Trophoblast cell (in vitro differentiated cells and primary cell): ENCODE data around the gene APOBEC3G.

Experiments used
- DNase-seq, 2 donors: peaks; one replicate each; pipeline ENCODE4 v3.0.0-alpha.2; 2016
- H2AFZ ChIP-seq: 2 replicates; pipeline ENCODE4 v1.6.1; 2013; ENCODE audit warnings: low read length, moderate library complexity, mild to moderate bottlenecking; ENCODE audit not compliant: insufficient read depth, poor library complexity
- H2AK5ac ChIP-seq: 2 replicates; pipeline ENCODE4 v1.6.1; 2013; ENCODE audit warnings: mild to moderate bottlenecking, low read length
- H2BK120ac ChIP-seq: 2 replicates; pipeline ENCODE4 v1.6.1; 2013; ENCODE audit warnings: low read length, mild to moderate bottlenecking, moderate library complexity; ENCODE audit not compliant: insufficient read depth, poor library complexity
- H2BK12ac ChIP-seq: 2 replicates; pipeline ENCODE4 v1.6.1; 2013; ENCODE audit warnings: mild to moderate bottlenecking, low read length, moderate library complexity
- H2BK5ac ChIP-seq: 2 replicates; pipeline ENCODE4 v1.6.1; 2013; ENCODE audit warnings: low read length, low read depth, moderate library complexity, mild to moderate bottlenecking; ENCODE audit not compliant: poor library complexity
- H3K14ac ChIP-seq: 2 replicates; pipeline ENCODE4 v1.6.1; 2013; ENCODE audit warnings: mild to moderate bottlenecking, low read length
- H3K18ac ChIP-seq: 2 replicates; pipeline ENCODE4 v1.6.1; 2013; ENCODE audit warnings: mild to moderate bottlenecking, low read length
- H3K23ac ChIP-seq: 2 replicates; pipeline ENCODE4 v1.6.1; 2013; ENCODE audit warnings: low read length
- H3K27ac ChIP-seq: 2 replicates; pipeline ENCODE4 v1.5.1; 2013; ENCODE audit warnings: low read depth, mild to moderate bottlenecking, inconsistent platforms, low read length, moderate library complexity
- H3K27me3 ChIP-seq: 2 replicates; pipeline ENCODE4 v1.6.1; 2013; ENCODE audit warnings: inconsistent platforms, mild to moderate bottlenecking, low read length, moderate library complexity; ENCODE audit not compliant: insufficient read depth
- H3K36me3 ChIP-seq, 2 experiments: 1 replicate in 1 of 2; 2 replicates in 1 of 2; pipeline ENCODE4 v1.6.1; 2013; ENCODE audit warnings: low read length in 2 of 2, mild to moderate bottlenecking in 2 of 2, moderate library complexity in 1 of 2; ENCODE audit not compliant: insufficient read depth in 2 of 2, control insufficient read depth in 1 of 2
- H3K4ac ChIP-seq: 2 replicates; pipeline ENCODE4 v1.6.1; 2013; ENCODE audit warnings: low read depth, mild to moderate bottlenecking, low read length, moderate library complexity
- H3K4me1 ChIP-seq, 2 experiments: 1 replicate in 1 of 2; 2 replicates in 1 of 2; pipeline ENCODE4 v1.6.1; 2013; ENCODE audit warnings: low read length in 2 of 2, mild to moderate bottlenecking in 2 of 2, moderate library complexity in 1 of 2; ENCODE audit not compliant: insufficient read depth in 2 of 2, control insufficient read depth in 1 of 2
- H3K4me2 ChIP-seq: 2 replicates; pipeline ENCODE4 v1.6.1; 2013; ENCODE audit warnings: inconsistent platforms, mild to moderate bottlenecking, low read length, moderate library complexity
- H3K4me3 ChIP-seq: 2 replicates; pipeline ENCODE4 v1.5.1; 2013; ENCODE audit warnings: mild to moderate bottlenecking, low read depth, low read length, inconsistent platforms
- H3K79me1 ChIP-seq: one replicate; pipeline ENCODE4 v1.6.1; 2013; ENCODE audit warnings: low read length
- H3K79me2 ChIP-seq: 2 replicates; pipeline ENCODE4 v1.6.1; 2013; ENCODE audit warnings: low read length, mild to moderate bottlenecking; ENCODE audit not compliant: control insufficient read depth, insufficient read depth, poor library complexity
- H3K9ac ChIP-seq: 2 replicates; pipeline ENCODE4 v1.6.1; 2013; ENCODE audit warnings: mild to moderate bottlenecking, low read length
- H3K9me3 ChIP-seq: 2 replicates; pipeline ENCODE4 v1.6.1; 2013; ENCODE audit warnings: low read depth, mild to moderate bottlenecking, control low read depth, inconsistent platforms, low read length; ENCODE audit not compliant: insufficient read depth
- H4K12ac ChIP-seq: 2 replicates; pipeline ENCODE4 v1.6.1; 2013; ENCODE audit warnings: low read depth, mild to moderate bottlenecking, low read length, moderate library complexity
- H4K8ac ChIP-seq: 2 replicates; pipeline ENCODE4 v1.6.1; 2013; ENCODE audit warnings: low read depth, mild to moderate bottlenecking, low read length, moderate library complexity
- H4K91ac ChIP-seq: one replicate; pipeline ENCODE4 v1.6.1; 2013; ENCODE audit warnings: low read depth, mild to moderate bottlenecking, low read length, moderate library complexity
- WGBS: extraction: QIAGEN DNeasy Blood & Tissue Kit; methylation state at CpG from one replicate; pipeline ENCODE4 v1.1.7; 2013; ENCODE audit warnings: missing lambda C conversion rate; ENCODE audit not compliant: insufficient read length, insufficient coverage; ENCODE audit errors: extremely low coverage; 5-methylcytosine and 5-hydroxymethylcytosine counted together

The APOBEC3G gene

GRCh38 chr22:39098576-39098975 is 21.5 kb downstream of the APOBEC3G start:
- Histone ChIP-seq H3K4me3 (no peak overlapping the region), H4K12ac (no peak overlapping the region), H2AFZ (no peak overlapping the region), H3K36me3 (no peaks in the 10 kb centered on the region), H3K27ac (no peak overlapping the region), H3K18ac (no peak overlapping the region), H4K91ac (no peak overlapping the region), H3K79me1 (peaks cover 9% of the 10 kb centered on the region), H3K9me3 (peaks cover 2% of the 10 kb centered on the region), H2BK120ac (no peak overlapping the region), H3K4me1 (peaks cover 8 to 10% of the 10 kb centered on the region in 2 experiments), H4K8ac (no peak overlapping the region), H3K4ac (no peak overlapping the region), H3K79me2 (peaks cover 3% of the 10 kb centered on the region), H2BK12ac (no peak overlapping the region), H3K4me2 (no peak overlapping the region), H2AK5ac (no peak overlapping the region), H3K9ac (no peak overlapping the region), H3K23ac (no peak overlapping the region), H3K27me3 (no peaks in the 10 kb centered on the region), H3K14ac (no peak overlapping the region), H2BK5ac (no peak overlapping the region)
- DNase-seq, result no peak
- no CpG with 5 or more reads among the region's 8 CpGs for WGBS

- H3K79me2 ChIP-seq, result peaks cover 3% of the 10 kb centered on the region
- H3K9me3 ChIP-seq, result peaks cover 2% of the 10 kb centered on the region
- no peak overlapping the region for H3K23ac ChIP-seq
- no peak overlapping the region for H2BK5ac ChIP-seq
- no peak overlapping the region for H2AK5ac ChIP-seq
- no peaks in the 10 kb centered on the region for H3K27me3 ChIP-seq
- no peak overlapping the region for H3K4me3 ChIP-seq
- H4K91ac ChIP-seq, result no peak overlapping the region
- no peak overlapping the region for H4K8ac ChIP-seq
- no peak overlapping the region for H3K27ac ChIP-seq
- peaks cover 9% of the 10 kb centered on the region for H3K79me1 ChIP-seq
- H2BK12ac ChIP-seq, result no peak overlapping the region
- H3K18ac ChIP-seq, result no peak overlapping the region
- H3K4ac ChIP-seq, result no peak overlapping the region
- H4K12ac ChIP-seq, result no peak overlapping the region
- DNase-seq, result no peak
- H2AFZ ChIP-seq, result no peak overlapping the region
- WGBS, result no CpG with 5 or more reads among the region's 13 CpGs
- peaks cover 8 to 10% of the 10 kb centered on the region in 2 experiments for H3K4me1 ChIP-seq
- H3K36me3 ChIP-seq, result no peaks in the 10 kb centered on the region
- no peak overlapping the region for H3K4me2 ChIP-seq
- no peak overlapping the region for H3K9ac ChIP-seq
- H2BK120ac ChIP-seq, result no peak overlapping the region
- no peak overlapping the region for H3K14ac ChIP-seq
Measured at GRCh38 chr22:39101226-39101625, 24.2 kb downstream of the APOBEC3G start.

GRCh38 chr22:39103431-39103830 is 26.4 kb downstream of the APOBEC3G start:
- Histone ChIP-seq H3K79me1 (no peaks in the 10 kb centered on the region), H3K79me2 (no peaks in the 10 kb centered on the region), H3K4me1 (no peaks in the 10 kb centered on the region), H2BK120ac (no peak overlapping the region), H3K4me2 (no peak overlapping the region), H2BK12ac (no peak overlapping the region), H3K14ac (no peak overlapping the region), H3K36me3 (no peaks in the 10 kb centered on the region), H3K27ac (no peak overlapping the region), H3K23ac (no peak overlapping the region), H2BK5ac (no peak overlapping the region), H3K27me3 (no peaks in the 10 kb centered on the region), H4K91ac (no peak overlapping the region), H3K18ac (no peak overlapping the region), H3K9ac (no peak overlapping the region), H3K9me3 (peaks cover 2% of the 10 kb centered on the region), H4K12ac (no peak overlapping the region), H2AFZ (no peak overlapping the region), H3K4me3 (no peak overlapping the region), H2AK5ac (no peak overlapping the region), H3K4ac (no peak overlapping the region), H4K8ac (no peak overlapping the region)
- DNase-seq, result peak; percentile 48 to 62
- no CpG with 5 or more reads among the region's 2 CpGs for WGBS

- Histone ChIP-seq H4K91ac (no peak overlapping the region), H3K79me2 (peaks cover 4% of the 10 kb centered on the region), H3K79me1 (peaks cover 8% of the 10 kb centered on the region), H2AFZ (no peak overlapping the region), H3K4me3 (no peak overlapping the region), H3K18ac (no peak overlapping the region), H2BK120ac (no peak overlapping the region), H3K14ac (no peak overlapping the region), H4K8ac (no peak overlapping the region), H3K23ac (no peak overlapping the region), H2BK12ac (no peak overlapping the region), H3K9me3 (no peaks in the 10 kb centered on the region), H2AK5ac (no peak overlapping the region), H3K4ac (no peak overlapping the region), H3K4me2 (no peak overlapping the region), H3K9ac (no peak overlapping the region), H3K27ac (no peak overlapping the region), H4K12ac (no peak overlapping the region), H2BK5ac (no peak overlapping the region), H3K27me3 (no peaks in the 10 kb centered on the region), H3K36me3 (no peaks in the 10 kb centered on the region), H3K4me1 (peaks cover 5 to 7% of the 10 kb centered on the region in 2 experiments)
- WGBS, result no CpG with 5 or more reads among the region's 2 CpGs
- no peak for DNase-seq
Measured at GRCh38 chr22:39106326-39106725, 29.3 kb downstream of the APOBEC3G start.
